HCT116 (cell line): Measurements from ENCODE around the gene PHACTR1. TPM values are rescaled to one million over a fixed set of nuclear protein-coding genes. Genes with fewer than 3 reads are reported as not detected.
A peak's percentile ranks its signal among the peaks of the same experiment; 100 is the strongest.

Experiments used
- ATAC-seq: fragments of 200-7000 bp; cut with Tn5 transposase; 2 replicates; pipeline ENCODE4 v1.9.1; 2020; ENCODE audit warnings: mild to moderate bottlenecking, moderate library complexity
- BruUV-seq: library from RNA; stranded (reverse); fragments of 400-500 nt; replicated peaks from 2 replicates; lab custom pipeline; 2021; lab: Mats Ljungman, UMichigan
- CTCF ChIA-PET: fragments of 300-600 bp; sonication (Branson Sonifier 250); formaldehyde crosslinking; loops from one replicate; lab custom pipeline; 2021; ENCODE audit warnings: antibody characterized with exemption; lab: Charles Lee
- POLR2A ChIA-PET: fragments of 300-600, 350-600 bp; sonication (Branson Sonifier 250); formaldehyde crosslinking; loops from one replicate; lab custom pipeline; 2021; ENCODE audit warnings: antibody characterized with exemption; lab: Charles Lee
- RAD21 ChIA-PET, 2 experiments: fragments of 300-600 bp; sonication (Branson Sonifier 250); formaldehyde crosslinking; loops; one replicate each; lab custom pipeline; 2023; ENCODE audit warnings: low total read pairs in 2 of 2; ENCODE audit not compliant: uncharacterized antibody in 2 of 2, unreplicated experiment in 2 of 2, low non-redundant PET in 1 of 2; lab: Charles Lee
- DNase-seq: peaks from one replicate; pipeline ENCODE4 v3.0.0-alpha.2; 2010; ENCODE audit warnings: low read depth, low spot score
- H2AFZ ChIP-seq: fragments of 200-600 bp; shearing (Covaris generic), sonication (generic); 2 replicates; pipeline ENCODE4 v1.6.1; 2017; ENCODE audit warnings: low read depth, mixed run types, mixed read lengths, antibody characterized with exemption, low read length; ENCODE audit not compliant: poor library complexity, severe bottlenecking
- H3K27ac ChIP-seq: 2 replicates; pipeline ENCODE4 v1.5.1; 2012; ENCODE audit warnings: low read depth, low read length
- H3K27me3 ChIP-seq: fragments of 200-600 bp; sonication (generic); 2 replicates; pipeline ENCODE4 v1.6.1; 2016; ENCODE audit warnings: mixed run types, low read length, mixed read lengths; ENCODE audit not compliant: insufficient read depth
- H3K36me3 ChIP-seq, 2 experiments: fragments of 200-500 bp in 1 of 2; fragments of 200-600 bp in 1 of 2; sonication (Bioruptor generic) in 1 of 2; sonication (generic) in 1 of 2; 2 replicates each; pipeline versions ENCODE4 v1.5.1 to v1.6.1; 2014 to 2016; ENCODE audit warnings: low read length in 2 of 2, inconsistent platforms in 1 of 2, mixed read lengths in 1 of 2, mixed run types in 1 of 2; ENCODE audit not compliant: insufficient read depth in 2 of 2, control insufficient read depth in 1 of 2
- H3K4me1 ChIP-seq, 2 experiments: fragments of 200-600 bp in 1 of 2; sonication (generic) in 1 of 2; 2 replicates each; pipeline versions ENCODE4 v1.5.1 to v1.6.1; 2012 to 2017; ENCODE audit warnings: low read length in 2 of 2, inconsistent platforms in 1 of 2, mild to moderate bottlenecking in 1 of 2, mixed read lengths in 1 of 2, mixed run types in 1 of 2, moderate library complexity in 1 of 2; ENCODE audit not compliant: insufficient read depth in 2 of 2, control insufficient read depth in 1 of 2
- H3K4me2 ChIP-seq: fragments of 200-600 bp; sonication (generic); 2 replicates; pipeline ENCODE4 v1.6.1; 2017; ENCODE audit warnings: mixed run types, low read length, mixed read lengths
- H3K4me3 ChIP-seq, 2 experiments: fragments of 200-600 bp in 1 of 2; sonication (generic) in 1 of 2; replicated peaks in 1 of 2; 2 replicates each; pipeline ENCODE4 v1.5.1; 2011 to 2016; ENCODE audit warnings: low read length in 2 of 2, control low read depth in 1 of 2, low read depth in 1 of 2, mild to moderate bottlenecking in 1 of 2, mixed read lengths in 1 of 2, mixed run types in 1 of 2
- H3K79me2 ChIP-seq: fragments of 200-600 bp; sonication (generic); 2 replicates; pipeline ENCODE4 v1.6.1; 2017; ENCODE audit warnings: mild to moderate bottlenecking, mixed run types, low read length, moderate library complexity, mixed read lengths; ENCODE audit not compliant: insufficient read depth
- H3K9ac ChIP-seq: fragments of 200-600 bp; sonication (generic); 2 replicates; pipeline ENCODE4 v1.6.1; 2016; ENCODE audit warnings: low read length, mixed read lengths
- H3K9me2 ChIP-seq: fragments of 200-600 bp; sonication (generic), shearing (Covaris generic); 2 replicates; pipeline ENCODE4 v1.6.1; 2017; ENCODE audit warnings: mixed run types, mild to moderate bottlenecking, moderate library complexity; ENCODE audit not compliant: insufficient read depth
- H3K9me3 ChIP-seq, 2 experiments: fragments of 200-500 bp in 1 of 2; fragments of 200-600 bp in 1 of 2; sonication (Bioruptor generic) in 1 of 2; sonication (generic) in 1 of 2; 2 replicates each; pipeline ENCODE4 v1.6.1; 2014 to 2017; ENCODE audit warnings: low read length in 2 of 2, mixed read lengths in 2 of 2, inconsistent platforms in 1 of 2, low read depth in 1 of 2, mild to moderate bottlenecking in 1 of 2, mixed run types in 1 of 2, moderate library complexity in 1 of 2; ENCODE audit not compliant: control insufficient read depth in 1 of 2, insufficient read depth in 1 of 2
- H4K20me1 ChIP-seq: fragments of 200-600 bp; sonication (generic), shearing (Covaris generic); 2 replicates; pipeline ENCODE4 v1.6.1; 2017; ENCODE audit warnings: mixed run types, mild to moderate bottlenecking, moderate library complexity; ENCODE audit not compliant: insufficient read depth
- CEBPB ChIP-seq: IDR thresholded peaks from 2 replicates; pipeline ENCODE4 v1.6.1; 2012; ENCODE audit warnings: low read depth
- ELF1 ChIP-seq: IDR thresholded peaks from 2 replicates; pipeline ENCODE4 v1.6.1; 2012; ENCODE audit warnings: low read depth, borderline replicate concordance
- EZH2 ChIP-seq: fragments of 200-600 bp; sonication (generic); IDR thresholded peaks from 2 replicates; pipeline ENCODE4 v1.6.1; 2017; ENCODE audit warnings: antibody characterized with exemption, mixed run types
- EZH2phosphoT487 ChIP-seq: fragments of 200-600 bp; IDR thresholded peaks from 2 replicates; pipeline ENCODE4 v1.6.1; 2018; ENCODE audit warnings: antibody characterized with exemption, borderline replicate concordance
- RAD21 ChIP-seq: IDR thresholded peaks from 2 replicates; pipeline ENCODE4 v1.6.1; 2012; ENCODE audit warnings: low read depth, mild to moderate bottlenecking
- SIN3A ChIP-seq: IDR thresholded peaks from 2 replicates; pipeline ENCODE4 v1.6.1; 2012; ENCODE audit warnings: low read depth
- TCF7L2 ChIP-seq: IDR thresholded peaks from 2 replicates; pipeline ENCODE4 v1.7.0; 2011; ENCODE audit warnings: borderline replicate concordance, inconsistent platforms; ENCODE audit not compliant: insufficient read depth, insufficient read length; ENCODE audit errors: extremely low read depth
- intact Hi-C: fragments of 100-400 bp; cut with micrococcal nuclease; formaldehyde crosslinking; loops from 2 replicates; pipeline ENCODE4 v1.10.0; 2022
- total RNA-seq: library from RNA; stranded (reverse); gene quantifications from one replicate; pipeline ENCODE4 v1.2.1, GENCODE V29; 2021; ENCODE audit not compliant: unreplicated experiment
- TF ChIP-seq, protein P1 (sequence below), 3 experiments: fragments of 200-600 bp in 1 of 3; sonication (generic) in 1 of 3; IDR thresholded peaks in 2 of 3; conservative IDR thresholded peaks in 1 of 3; 2 replicates each; pipeline ENCODE4 v1.5.1; 2012 to 2017; ENCODE audit warnings: low read depth in 2 of 3, low read length in 2 of 3, antibody characterized with exemption in 1 of 3, borderline replicate concordance in 1 of 3, control low read depth in 1 of 3, mild to moderate bottlenecking in 1 of 3, mixed read lengths in 1 of 3, mixed run types in 1 of 3, moderate library complexity in 1 of 3; ENCODE audit not compliant: insufficient read depth in 1 of 3
- TF ChIP-seq, protein P2 (sequence below): IDR thresholded peaks from 2 replicates; pipeline ENCODE4 v1.6.1; 2012

PHACTR1 gene
- total RNA-seq, 1 experiment from 2014 or later: 0.17 TPM

DNA sequence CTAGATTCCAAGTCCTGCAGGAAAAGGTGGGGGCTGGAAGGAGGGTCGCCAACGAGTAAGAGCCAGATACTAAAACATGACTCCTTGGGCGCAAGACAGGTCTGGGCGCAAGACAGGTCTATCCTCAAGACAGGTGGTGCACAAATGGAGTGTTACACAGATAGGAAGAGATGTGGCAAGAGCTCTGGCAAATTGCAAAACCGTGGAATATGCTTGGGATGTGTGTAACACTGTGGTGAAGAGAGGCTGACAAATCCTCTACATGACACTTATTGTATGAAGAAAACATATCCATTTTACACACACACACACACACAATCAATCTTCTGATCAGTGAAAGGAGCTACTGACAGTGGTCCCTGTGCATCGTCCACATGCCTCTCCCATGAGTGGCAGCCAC lies 534.1 kb downstream of the PHACTR1 start:
- RAD21 ChIA-PET: no interaction called here
- H3K4me3 ChIP-seq: no peak overlapping the region
- POLR2A ChIA-PET: no interaction called here

DNA sequence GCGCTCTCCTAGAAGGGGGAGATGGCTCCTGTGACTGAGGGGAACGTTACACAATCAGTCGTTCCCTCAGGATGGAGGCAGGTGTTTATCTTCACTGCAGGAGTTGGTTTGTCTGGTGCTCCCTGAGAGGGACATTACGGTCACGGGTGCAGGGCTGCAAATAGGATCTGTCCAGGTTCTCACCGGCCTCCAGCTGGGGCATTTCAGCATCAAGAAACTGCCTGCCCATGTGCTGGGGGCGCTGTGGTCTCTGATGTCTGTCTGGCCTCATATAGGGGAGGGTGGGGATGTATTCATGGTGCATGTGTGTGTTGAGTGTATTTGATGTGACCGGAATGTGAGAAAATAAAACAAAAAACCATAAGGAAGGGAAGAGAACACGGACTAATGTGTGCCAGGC lies 534.7 kb downstream of the PHACTR1 start:
- peak; percentile 57 for ATAC-seq
- H3K79me2 ChIP-seq: no peaks in the 10 kb centered on the region
- H3K4me3 ChIP-seq: no peak overlapping the region
- no peaks in the 10 kb centered on the region for H4K20me1 ChIP-seq
- no peaks in the 10 kb centered on the region for H3K9me2 ChIP-seq
- H3K36me3 ChIP-seq: no peaks in the 10 kb centered on the region
- CTCF ChIA-PET: no interaction called here
- TF ChIP-seq ELF1 (no peak), RAD21 (no peak), EZH2phosphoT487 (no peak), EZH2 (no peak), CEBPB (no peak), SIN3A (no peak)
- TF ChIP-seq, protein P1, sequence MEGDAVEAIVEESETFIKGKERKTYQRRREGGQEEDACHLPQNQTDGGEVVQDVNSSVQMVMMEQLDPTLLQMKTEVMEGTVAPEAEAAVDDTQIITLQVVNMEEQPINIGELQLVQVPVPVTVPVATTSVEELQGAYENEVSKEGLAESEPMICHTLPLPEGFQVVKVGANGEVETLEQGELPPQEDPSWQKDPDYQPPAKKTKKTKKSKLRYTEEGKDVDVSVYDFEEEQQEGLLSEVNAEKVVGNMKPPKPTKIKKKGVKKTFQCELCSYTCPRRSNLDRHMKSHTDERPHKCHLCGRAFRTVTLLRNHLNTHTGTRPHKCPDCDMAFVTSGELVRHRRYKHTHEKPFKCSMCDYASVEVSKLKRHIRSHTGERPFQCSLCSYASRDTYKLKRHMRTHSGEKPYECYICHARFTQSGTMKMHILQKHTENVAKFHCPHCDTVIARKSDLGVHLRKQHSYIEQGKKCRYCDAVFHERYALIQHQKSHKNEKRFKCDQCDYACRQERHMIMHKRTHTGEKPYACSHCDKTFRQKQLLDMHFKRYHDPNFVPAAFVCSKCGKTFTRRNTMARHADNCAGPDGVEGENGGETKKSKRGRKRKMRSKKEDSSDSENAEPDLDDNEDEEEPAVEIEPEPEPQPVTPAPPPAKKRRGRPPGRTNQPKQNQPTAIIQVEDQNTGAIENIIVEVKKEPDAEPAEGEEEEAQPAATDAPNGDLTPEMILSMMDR (IDR thresholded peaks at IDR 0.05 in 2 of 3, conservative IDR thresholded peaks at IDR 0.05 in 1 of 3; ENCODE audit: borderline replicate concordance in 1 of 3, insufficient read depth in 1 of 3, low read depth in 2 of 3, low read length in 2 of 3): 0 out of 6 replicates have a peak, but pooled peaks of 1 of the 3 experiments have one; percentile 14
- TF ChIP-seq, protein P2, sequence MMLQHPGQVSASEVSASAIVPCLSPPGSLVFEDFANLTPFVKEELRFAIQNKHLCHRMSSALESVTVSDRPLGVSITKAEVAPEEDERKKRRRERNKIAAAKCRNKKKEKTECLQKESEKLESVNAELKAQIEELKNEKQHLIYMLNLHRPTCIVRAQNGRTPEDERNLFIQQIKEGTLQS: no peak
- TF ChIP-seq, all 23 proteins: peak for 1
- Histone ChIP-seq H3K4me2 (no peak overlapping the region), H3K27me3 (no peaks in the 10 kb centered on the region), H2AFZ (no peak overlapping the region), H3K27ac (no peak overlapping the region), H3K9ac (no peak overlapping the region), H3K9me3 (no peaks in the 10 kb centered on the region), H3K4me1 (peaks cover 0 to 3% of the 10 kb centered on the region in 2 experiments; a peak in 1 of 4 replicates)
- DNase-seq: no peak
- ChIA-PET POLR2A (no interaction called here), RAD21 (no interaction called here)
- BruUV-seq: no TSS peak
- intact Hi-C loops: no loop called here

More for the DNA sequence above, 534.1 kb downstream of the PHACTR1 start:
- DNase-seq (no peak), ATAC-seq (no peak)
- Histone ChIP-seq H3K27me3 (no peaks in the 10 kb centered on the region), H2AFZ (no peak overlapping the region), H3K4me1 (peaks cover 0 to 3% of the 10 kb centered on the region in 2 experiments; a peak in 1 of 4 replicates), H3K9ac (no peak overlapping the region), H3K36me3 (no peaks in the 10 kb centered on the region), H3K9me3 (no peaks in the 10 kb centered on the region), H3K27ac (no peak overlapping the region), H3K4me2 (no peak overlapping the region), H3K79me2 (no peaks in the 10 kb centered on the region), H4K20me1 (no peaks in the 10 kb centered on the region), H3K9me2 (no peaks in the 10 kb centered on the region)
- BruUV-seq: no TSS peak
- CTCF ChIA-PET: no interaction called here
- intact Hi-C loops: no loop called here
- no peak for TF ChIP-seq TCF7L2
